GM19467 (cell line): Measurements from ENCODE around the gene GBX1.

Experiments used
- ATAC-seq: cut with Tn5 transposase; IDR thresholded peaks from one replicate; pipeline ENCODE4 v1.9.1; 2021; ENCODE audit warnings: mild to moderate bottlenecking, moderate library complexity; ENCODE audit not compliant: unreplicated experiment

Gene GBX1

GRCh38 chr7:151129117-151129959 lies 38.2 kb downstream of the GBX1 start:
- no peak for ATAC-seq

DNA sequence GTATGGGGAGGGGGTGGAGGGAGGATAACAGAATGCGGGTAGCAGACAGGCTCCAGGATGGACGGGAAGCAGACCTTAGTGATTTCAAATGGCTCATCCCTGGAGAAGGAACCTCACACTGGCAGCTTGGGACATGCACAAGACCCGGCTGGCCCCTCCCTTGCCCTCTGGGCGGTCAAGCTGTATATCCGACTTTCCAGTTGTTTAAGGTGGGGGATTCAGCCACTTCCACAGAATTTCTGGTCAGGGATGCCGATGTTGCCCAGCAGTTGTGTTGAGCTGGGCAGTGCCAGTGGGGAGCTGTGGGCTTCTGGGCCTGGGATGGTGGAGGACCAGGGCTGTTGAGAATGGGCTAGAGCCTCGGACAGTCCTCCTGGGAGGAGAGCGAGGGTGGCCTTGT lies 38.8 kb downstream of the GBX1 start:
- no peak for ATAC-seq

GRCh38 chr7:151128144-151128543 lies 39.4 kb downstream of the GBX1 start:
- ATAC-seq = no peak

- ATAC-seq = no peak
These were observed 40.9 kb downstream of the GBX1 start for GRCh38 chr7:151126491-151127137.

DNA sequence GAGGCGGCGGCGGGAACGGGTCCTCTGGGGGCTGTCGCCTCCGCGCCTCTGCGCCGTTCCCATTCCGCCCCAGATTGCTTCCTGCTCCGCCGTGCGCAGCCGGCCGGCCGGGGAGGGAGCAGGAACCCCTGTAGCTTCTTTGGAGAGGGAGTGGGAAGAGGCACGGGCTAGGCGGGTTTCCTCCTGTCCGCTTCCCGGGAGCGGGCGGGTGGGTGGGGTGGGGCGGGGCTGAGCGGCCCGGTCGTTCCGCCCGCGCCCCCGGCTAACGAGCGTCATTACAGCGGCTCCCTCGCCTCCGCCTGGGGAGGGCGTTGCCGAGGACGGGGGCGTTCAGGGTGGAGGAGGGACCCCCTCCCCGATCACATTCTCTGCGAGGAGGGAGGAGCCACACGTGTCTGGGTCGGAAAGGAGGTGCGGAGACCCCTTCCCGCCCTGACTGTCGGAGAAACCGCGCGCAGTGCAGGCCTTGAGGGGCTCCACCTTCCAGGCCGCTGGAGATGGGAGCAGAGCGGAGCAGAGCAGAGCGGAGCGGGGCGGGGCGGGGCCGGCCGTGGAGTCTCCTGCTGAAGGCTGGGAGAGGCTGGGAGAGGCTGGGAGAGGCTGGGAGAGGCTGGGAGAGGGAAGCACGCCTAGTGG lies 41.5 kb downstream of the GBX1 start:
- no peak for ATAC-seq

DNA sequence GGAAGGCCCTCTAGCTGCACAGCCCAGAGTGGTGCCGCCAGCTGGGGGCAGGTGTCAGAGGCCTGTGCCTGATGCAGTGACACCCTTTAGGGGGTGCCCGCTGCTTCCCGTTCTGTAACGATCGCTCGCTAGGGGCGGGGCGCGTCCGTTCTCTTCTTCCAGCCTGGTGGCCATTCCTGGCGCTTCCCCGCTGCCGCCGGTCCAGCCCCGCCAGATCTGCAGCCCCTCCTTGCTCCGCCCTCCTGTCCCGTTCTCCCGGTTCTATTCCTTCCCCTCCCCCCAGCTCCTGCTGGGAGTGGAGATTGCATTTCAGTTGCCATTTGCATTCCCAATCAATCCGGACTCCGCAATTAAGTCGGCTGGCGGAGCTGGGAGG lies 42.0 kb downstream of the GBX1 start:
- no peak for ATAC-seq

- no peak for ATAC-seq
These were observed 42.5 kb downstream of the GBX1 start for GRCh38 chr7:151124899-151125399.

DNA sequence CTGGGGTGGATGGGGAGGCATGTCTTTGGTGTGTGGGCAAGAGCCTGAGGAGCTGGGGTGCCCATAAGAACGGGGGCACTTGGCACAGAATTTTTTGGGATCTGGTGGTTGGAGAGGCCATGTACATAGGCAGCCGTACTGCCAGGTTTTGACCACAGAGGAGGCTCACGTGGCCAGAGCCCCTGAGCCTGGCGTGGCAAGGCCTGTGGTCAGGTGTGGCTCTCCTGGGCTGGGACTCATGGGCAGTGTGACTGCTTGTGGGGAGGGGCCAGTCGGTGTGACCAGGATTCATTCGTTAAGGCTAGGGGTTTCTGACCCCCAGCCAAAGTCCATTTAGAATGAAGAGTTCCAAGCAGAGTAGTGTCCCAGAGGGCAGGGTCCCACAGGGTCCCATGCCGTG lies 43.0 kb downstream of the GBX1 start:
- no peak for ATAC-seq

GRCh38 chr7:151123822-151124464 lies 43.6 kb downstream of the GBX1 start:
- ATAC-seq = peak; percentile 77

DNA sequence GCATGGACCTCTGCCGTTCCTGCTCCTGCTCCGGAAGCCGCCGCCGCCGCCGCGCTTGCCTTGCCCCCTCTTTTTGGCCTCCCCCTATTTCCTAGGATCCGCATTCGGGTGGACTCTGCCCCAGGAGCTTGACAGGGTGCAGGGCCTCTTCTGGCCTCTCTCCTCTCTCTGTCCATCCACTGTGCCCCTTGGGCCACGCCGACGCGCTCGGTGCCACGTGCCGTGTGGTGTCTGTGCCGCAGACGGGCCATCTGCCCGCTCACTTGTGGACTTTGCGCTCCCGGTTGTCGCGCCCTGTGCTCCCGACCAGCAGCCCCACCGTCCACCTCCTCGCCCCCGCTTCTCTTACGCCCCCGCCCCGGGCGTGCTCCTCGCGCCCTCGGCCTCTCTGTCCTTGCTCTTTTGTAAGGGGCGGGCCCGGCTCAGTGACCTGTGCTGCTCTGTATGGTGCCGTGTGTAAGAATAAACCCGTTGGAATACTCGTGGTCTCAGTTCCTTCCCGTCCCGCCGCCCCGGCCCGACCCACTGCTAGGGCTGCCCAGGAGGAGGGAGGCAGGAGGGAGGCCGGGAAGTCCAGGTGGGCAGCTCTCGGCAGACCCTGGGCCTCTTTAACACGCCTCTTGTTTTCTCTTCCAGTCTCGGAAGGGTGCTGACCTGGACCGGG lies 44.2 kb downstream of the GBX1 start:
- no peak for ATAC-seq

DNA sequence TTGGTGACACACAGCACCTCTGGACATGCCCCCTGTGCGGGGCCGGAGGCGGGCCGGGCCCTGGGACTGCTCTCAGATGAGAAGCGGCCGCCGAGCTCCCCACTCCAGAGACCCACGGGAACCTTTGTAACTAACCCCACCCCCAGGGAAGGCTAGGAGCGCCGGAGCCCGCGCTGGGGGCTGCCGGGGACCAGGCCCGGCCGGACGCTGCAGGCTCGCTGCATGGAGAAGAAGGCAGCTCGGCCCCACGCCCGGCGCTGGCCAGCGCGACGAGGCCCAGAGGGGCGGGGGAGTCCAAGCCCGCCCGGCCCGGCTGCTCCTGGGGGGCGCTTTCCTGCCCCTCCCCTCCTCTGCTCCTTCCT lies 44.7 kb downstream of the GBX1 start:
- ATAC-seq = no peak

GRCh38 chr7:151122276-151122675 lies 45.2 kb downstream of the GBX1 start:
- ATAC-seq = no peak

- ATAC-seq = no peak
These were observed 45.9 kb downstream of the GBX1 start for GRCh38 chr7:151121380-151122170.

- no peak for ATAC-seq
These were observed 46.6 kb downstream of the GBX1 start for GRCh38 chr7:151120896-151121295.

- ATAC-seq = no peak
These were observed 47.6 kb downstream of the GBX1 start for GRCh38 chr7:151119902-151120301.

DNA sequence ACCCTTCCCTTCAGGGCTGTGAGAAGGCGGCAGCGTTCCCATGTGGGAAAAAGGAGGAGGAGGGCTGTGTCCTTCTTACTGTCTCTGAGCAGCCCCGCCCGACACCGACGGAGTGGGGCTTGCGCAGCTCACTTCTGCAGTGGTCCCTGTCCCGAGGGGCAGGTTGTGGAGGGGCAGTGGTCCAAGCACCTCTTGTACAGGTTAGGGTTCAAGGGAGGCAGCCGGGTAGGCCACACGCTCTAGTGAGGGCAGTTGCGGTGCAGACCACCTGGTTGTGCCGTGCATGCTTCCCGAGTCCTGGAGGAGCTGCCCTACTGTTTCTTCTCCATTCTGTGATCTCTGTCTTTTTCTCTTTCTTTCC lies 48.5 kb downstream of the GBX1 start:
- ATAC-seq = no peak

DNA sequence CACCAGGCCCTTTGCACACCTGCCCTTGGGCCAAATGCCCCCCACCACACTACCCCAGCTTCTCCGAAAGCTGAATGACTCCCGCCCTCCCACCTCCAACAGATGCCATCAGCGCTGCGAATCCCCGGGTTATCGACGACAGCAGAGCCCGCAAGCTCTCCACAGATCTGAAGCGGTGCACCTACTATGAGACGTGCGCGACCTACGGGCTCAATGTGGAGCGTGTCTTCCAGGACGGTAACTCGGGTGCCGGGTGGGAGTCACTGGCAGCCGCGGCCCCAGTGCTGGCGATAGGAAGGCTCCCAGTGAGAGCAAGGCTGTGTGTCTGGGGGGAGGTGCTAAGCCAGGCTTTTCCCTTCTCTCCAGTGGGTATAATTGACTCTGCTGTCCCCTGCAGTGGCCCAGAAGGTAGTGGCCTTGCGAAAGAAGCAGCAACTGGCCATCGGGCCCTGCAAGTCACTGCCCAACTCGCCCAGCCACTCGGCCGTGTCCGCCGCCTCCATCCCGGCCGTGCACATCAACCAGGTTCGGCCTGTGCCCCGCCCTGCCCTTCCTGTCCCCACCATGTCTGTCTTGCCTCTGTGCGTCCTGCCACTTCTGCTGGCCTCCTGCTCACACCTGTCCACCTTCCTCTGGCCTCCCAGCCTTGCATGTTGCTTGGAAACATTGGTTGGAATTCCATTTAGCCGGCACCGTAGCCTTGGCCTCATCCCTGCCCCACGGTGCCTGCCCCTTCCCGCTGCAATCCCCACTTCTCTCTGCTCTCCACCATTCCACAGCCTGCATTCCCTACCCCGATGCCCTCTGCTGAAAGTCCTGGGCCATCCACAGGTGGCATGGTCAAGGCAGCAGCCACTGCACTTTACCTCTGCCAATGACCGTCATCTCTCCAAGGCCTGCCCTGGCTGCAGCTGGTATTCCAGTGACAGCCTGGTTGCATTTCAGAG lies 49.1 kb downstream of the GBX1 start:
- no peak for ATAC-seq

GRCh38 chr7:151117565-151117964 lies 49.9 kb downstream of the GBX1 start:
- no peak for ATAC-seq
